CD1c-positive myeloid dendritic cell (primary cell): Measurements from ENCODE around the gene ZCCHC24.

Source experiments
- DNase-seq: peaks from one replicate; pipeline ENCODE4 v3.0.0-alpha.2; 2016; ENCODE audit errors: extremely low spot score

The ZCCHC24 gene

DNA sequence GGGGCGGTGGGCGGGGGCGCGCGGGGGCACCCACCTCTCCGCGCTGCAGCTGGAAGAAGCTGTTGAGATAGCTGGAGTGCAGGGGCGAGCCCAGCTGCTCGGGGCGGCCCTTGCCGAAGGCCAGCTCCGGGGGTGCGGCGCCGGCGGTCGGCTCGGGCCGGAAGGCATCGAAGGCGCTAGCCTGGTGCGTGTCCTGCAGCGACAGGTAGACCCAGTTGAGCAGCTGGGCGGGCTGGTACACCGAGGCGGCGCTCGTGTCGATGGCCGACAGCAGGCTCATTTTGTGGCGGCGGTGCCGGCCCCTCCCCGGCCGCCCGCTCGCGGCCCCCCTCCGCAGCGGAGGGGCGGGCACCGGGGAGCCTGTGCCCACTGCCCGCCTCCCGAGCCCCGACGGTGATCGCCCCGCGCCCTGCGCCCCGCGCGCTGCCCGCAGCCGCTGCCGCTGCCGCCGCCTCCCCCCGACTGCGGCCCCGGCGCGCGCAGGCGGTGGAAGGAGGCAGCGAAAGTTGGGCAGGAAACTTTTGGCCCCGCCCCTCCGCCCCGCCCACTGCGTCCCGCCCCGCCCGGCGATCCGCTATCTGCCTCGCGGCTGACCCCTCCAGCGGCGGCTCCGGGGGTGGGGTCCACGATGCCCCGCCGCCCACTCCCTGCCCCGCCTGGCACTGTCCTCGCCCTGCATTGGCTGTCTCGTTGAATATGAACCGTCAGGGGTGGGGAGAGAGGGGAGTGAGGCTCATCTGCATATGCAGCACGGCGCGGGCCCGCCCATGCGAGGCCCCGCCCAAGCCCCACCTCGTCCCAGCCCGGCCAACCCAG lies at the start of gene ZCCHC24:
Gene ZCCHC24 (minus strand): TSS at position 464 of the 816 bp plus-strand sequence. CDS start 184 bp downstream, at position 280.
- peak; percentile 97 for DNase-seq

- DNase-seq = no peak
Measured at GRCh38 chr10:79493806-79494205, 48.4 kb upstream of the ZCCHC24 start.

DNA sequence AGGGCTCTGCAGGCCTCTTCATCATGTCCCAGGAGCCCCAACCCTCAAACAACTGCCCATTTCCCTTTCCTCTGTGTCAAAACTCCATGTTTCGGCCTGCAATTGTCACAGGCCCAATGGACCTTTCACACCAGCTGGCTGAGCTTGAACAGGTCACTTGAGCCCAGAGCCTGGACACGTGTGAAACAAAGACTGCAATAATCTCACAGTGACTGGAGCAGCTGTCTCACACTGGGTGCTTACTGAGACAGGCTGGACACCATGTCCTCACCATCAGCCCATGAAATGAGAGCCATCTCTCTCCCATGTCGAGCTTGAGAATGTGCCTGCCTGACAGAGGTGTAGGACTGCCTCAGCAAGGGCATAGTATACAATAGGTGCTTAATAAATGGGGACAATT lies 47.4 kb upstream of the ZCCHC24 start:
- no peak for DNase-seq

DNA sequence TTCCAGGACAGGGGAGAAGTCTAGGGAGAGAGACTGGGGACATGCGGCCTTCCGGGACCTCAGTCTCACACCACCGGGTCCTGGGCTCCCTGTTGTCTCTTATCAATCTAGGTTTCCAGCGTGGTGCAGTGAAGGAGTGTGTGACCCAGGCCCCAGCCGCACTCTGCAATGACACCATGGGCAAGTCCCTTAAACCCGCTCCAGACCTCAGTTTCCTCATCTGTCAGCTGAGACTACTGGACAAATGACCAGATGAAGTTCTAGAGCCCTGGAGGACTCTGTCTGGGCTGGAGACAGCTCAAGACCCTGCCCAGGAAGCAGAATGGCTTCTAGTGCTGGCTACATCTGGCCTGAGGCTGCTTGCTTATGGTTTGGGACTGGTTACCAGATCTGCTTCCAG lies 46.8 kb upstream of the ZCCHC24 start:
- DNase-seq = no peak

- DNase-seq = peak; percentile 66
Measured at GRCh38 chr10:79491143-79491835, 45.9 kb upstream of the ZCCHC24 start.

DNA sequence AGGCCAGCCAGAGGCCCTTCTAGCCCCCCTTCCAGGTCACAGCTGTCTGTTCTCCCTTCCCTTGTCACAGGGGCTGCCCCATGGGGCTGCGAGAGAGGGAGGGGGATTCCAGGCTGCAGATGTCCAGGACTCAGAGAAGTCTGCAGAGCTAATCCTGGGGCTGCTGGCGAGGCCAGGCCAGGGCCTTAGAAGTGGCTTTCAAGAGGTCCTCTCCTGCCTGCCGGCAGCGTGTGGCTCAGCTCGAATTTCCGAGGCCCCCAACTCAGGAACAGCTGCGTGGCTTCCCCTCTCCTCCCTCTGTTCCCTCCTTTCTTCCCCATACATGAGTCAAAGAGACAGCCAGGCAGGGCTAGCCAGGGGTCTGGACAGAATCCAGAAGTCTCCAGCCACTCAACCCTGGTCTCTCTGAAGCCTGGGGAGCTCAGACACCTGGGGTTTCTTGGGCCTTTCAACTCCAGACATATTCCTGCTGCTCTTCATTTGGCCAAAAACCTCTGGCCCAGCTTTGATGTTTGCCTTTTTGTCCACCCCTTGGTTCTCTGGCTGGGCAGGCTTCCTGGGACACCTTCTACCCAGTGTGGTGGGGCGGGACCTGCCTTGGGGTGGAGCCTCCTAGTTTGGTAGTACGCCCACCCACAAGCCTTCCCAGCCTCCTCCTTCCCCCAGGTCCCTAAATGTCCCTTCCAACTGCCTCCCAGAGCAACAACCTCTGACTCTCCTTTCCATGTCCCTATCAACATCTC lies 45.1 kb upstream of the ZCCHC24 start:
- no peak for DNase-seq

DNA sequence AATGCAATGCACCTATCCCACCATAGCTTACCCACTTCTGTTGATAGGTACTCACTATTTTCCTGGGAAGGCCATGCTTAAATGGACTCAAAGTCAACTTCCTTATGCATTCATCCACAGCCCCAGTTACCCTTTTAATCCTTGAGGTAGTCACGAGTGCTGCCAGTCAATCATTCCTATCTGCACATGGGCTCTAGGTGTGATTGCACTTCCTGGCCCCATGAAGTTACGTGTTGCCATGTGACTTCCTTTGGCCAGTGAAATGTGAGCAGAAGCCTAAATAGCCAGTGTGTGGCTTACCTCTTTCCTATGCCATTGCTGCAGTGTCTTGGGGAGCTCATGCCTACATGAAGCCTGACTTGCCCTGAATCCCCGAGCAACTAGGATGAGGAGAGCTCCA lies 43.4 kb upstream of the ZCCHC24 start:
- no peak for DNase-seq

GRCh38 chr10:79488336-79488735 lies 42.9 kb upstream of the ZCCHC24 start:
- peak; percentile 19 for DNase-seq

- DNase-seq = peak; percentile 48
Measured at GRCh38 chr10:79487296-79488194, 42.1 kb upstream of the ZCCHC24 start.

- no peak for DNase-seq
Measured at GRCh38 chr10:79484476-79484875, 39.1 kb upstream of the ZCCHC24 start.

- no peak for DNase-seq
Measured at GRCh38 chr10:79483948-79484347, 38.5 kb upstream of the ZCCHC24 start.

DNA sequence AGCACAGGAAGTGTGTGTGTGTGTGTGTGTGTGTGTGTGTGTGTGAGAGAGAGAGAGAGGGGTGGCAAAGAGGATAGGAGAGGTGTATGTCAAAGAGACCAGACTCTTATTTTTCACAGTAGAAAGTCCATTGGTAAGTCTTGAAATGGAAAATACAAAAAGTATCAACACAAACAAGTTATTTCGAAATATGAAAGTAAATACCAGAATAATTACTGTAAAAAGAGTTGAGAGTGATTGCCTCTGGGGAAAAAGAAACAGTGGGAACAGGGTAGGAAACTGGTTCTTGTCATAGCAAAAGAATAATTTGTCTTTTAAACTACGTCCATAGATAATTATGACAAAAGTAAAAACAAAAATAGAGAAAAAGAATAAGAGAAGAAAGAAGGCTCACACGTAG lies 37.9 kb upstream of the ZCCHC24 start:
- DNase-seq = no peak

GRCh38 chr10:79482741-79483140 lies 37.3 kb upstream of the ZCCHC24 start:
- DNase-seq = no peak

GRCh38 chr10:79482304-79482703 lies 36.9 kb upstream of the ZCCHC24 start:
- DNase-seq = no peak

DNA sequence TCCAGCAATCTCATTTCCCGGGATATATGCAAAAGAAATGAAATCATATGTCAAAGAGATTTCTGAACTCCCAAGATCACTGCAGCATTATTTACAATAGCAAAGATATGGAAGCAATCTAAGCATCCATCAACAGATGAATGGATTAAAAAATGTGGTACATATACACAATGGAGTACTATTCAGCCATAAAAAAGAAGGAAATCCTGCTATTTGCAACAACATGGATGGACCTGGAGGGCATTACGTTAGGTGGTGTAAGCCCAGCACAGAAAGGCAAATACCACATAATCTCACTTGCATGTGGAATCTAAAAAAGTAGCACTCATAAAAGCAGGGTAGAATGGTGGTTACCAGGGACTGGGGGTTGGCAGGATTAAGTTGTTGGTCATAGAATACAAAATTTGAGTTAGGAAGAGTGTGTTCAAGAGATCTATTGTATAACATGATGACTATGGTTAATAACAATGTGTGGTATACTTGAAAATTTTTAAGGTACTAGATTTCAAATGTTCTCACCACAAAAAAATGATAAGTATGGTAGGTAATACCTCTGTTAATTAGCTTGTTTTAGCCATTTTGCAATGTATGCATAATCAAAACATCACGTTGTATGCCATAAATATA lies 34.0 kb upstream of the ZCCHC24 start:
- DNase-seq = no peak

DNA sequence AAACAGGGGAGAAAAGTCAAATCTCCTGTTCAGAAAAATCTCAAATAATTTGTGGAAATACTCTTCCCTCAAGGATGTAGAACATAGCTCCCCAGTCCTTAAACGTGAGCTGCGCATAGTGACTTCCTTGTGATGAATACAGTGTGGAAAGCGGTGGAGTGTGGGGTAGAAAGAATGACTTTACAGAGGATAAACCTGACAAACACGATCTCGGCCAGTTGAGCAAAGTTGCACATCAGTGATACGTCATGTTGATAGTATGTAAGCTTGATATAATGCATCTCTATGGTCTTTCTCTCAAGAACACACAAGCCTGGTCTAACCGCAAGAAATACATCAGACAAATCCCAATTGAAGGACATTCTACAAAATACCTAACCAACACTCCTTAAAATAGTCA lies 32.0 kb upstream of the ZCCHC24 start:
- DNase-seq = no peak

DNA sequence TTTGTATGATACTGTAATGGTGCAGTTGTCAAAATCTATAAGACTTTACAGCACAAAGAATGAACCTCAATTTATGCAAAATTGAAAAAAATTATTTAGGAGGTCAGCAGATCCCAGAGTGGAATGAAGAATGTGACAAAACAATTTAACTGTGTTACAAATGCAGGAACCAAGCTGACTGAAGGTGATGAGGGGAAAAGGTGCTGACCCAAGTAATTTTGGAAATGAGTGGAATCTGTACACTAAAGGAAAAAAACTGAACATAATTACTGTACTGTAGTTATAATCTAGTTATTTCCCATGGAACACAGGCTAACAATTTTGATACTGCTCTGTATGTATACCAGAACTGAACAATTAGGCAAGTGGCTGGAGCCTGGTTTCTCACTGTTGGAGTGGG lies 31.2 kb upstream of the ZCCHC24 start:
- DNase-seq = no peak

- no peak for DNase-seq
Measured at GRCh38 chr10:79475877-79476276, 30.5 kb upstream of the ZCCHC24 start.

- DNase-seq = no peak
Measured at GRCh38 chr10:79475119-79475653, 29.8 kb upstream of the ZCCHC24 start.

DNA sequence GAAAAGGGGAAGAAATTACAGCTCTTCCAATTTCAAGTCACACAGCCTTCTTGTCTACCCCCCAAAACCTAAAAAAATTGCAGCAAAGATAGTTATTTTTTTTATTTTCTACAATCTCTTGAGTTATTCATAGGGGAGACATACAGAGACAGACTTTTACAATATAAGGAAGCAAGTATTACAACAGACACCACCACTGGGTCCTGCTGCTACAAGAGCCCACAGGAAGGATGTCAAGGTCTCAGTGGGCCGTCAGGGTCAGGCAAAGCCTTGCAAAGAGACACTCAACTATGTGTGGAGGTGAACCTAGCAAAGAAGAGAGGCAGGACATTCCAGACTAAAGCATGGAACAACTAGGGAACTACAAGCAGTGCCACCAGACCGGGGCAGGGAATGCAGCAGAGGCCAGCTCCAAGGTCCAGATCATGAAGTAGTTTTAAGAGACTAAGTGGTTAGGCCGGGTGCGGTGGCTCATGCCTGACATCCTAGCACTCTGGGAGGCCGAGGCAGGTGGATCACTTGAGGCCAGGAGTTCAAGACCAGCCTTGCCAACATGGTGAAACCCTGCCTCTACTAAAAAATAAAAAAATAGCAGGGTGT lies 28.2 kb upstream of the ZCCHC24 start:
- peak; percentile 10 for DNase-seq
